WTC11 (cell line): ENCODE data around the gene ANKRD2. TPM values are rescaled to one million over a fixed set of nuclear protein-coding genes. Genes with fewer than 3 reads are reported as not detected.

Experiments
- ATAC-seq: fragments of 200-7000 bp; cut with Tn5 transposase; 2 replicates; pipeline ENCODE4 v1.10.0; 2021; ENCODE audit warnings: mild to moderate bottlenecking, moderate library complexity
- CTCF ChIA-PET: fragments of 300-600 bp; sonication (Branson Sonifier 250); formaldehyde crosslinking; loops from one replicate; lab custom pipeline; 2021; ENCODE audit warnings: antibody characterized with exemption; lab: Charles Lee
- POLR2A ChIA-PET: fragments of 350-600 bp; sonication (Branson Sonifier 250); formaldehyde crosslinking; loops from one replicate; lab custom pipeline; 2021; ENCODE audit warnings: antibody characterized with exemption; lab: Charles Lee
- DNase-seq: peaks from one replicate; pipeline ENCODE4 v3.0.0; 2021; ENCODE audit warnings: low spot score
- H3K27ac Mint-ChIP-seq: 2 replicates; pipeline ENCODE4 v1.8.0; 2021; ENCODE audit warnings: mixed read lengths
- H3K27me3 Mint-ChIP-seq: 2 replicates; pipeline ENCODE4 v1.8.0; 2021; ENCODE audit warnings: low read depth, mild to moderate bottlenecking, moderate library complexity, mixed read lengths
- H3K36me3 Mint-ChIP-seq: 2 replicates; pipeline ENCODE4 v1.8.0; 2021; ENCODE audit warnings: mixed read lengths
- H3K4me1 Mint-ChIP-seq: 2 replicates; pipeline ENCODE4 v1.8.0; 2022; ENCODE audit warnings: mixed read lengths
- H3K4me3 Mint-ChIP-seq: 2 replicates; pipeline ENCODE4 v1.8.0; 2021; ENCODE audit warnings: mild to moderate bottlenecking, moderate library complexity, mixed read lengths
- H3K9me3 Mint-ChIP-seq: 2 replicates; pipeline ENCODE4 v1.8.0; 2021; ENCODE audit warnings: mixed read lengths
- CREB1 ChIP-seq: sonication (generic); formaldehyde crosslinking; IDR thresholded peaks from 2 replicates; pipeline ENCODE4 v1.8.0; 2023; ENCODE audit warnings: mild to moderate bottlenecking, missing genetic modification reagents
- EMX1 ChIP-seq: fragments of 250-450 bp; sonication (Bioruptor Pico); IDR thresholded peaks from 2 replicates; pipeline ENCODE4 v1.8.0; 2021; ENCODE audit warnings: mild to moderate bottlenecking
- GABPB1 ChIP-seq: sonication (generic); formaldehyde crosslinking; IDR thresholded peaks from 2 replicates; pipeline ENCODE4 v1.8.1; 2023; ENCODE audit warnings: mild to moderate bottlenecking, missing genetic modification reagents
- IRF2 ChIP-seq: sonication (generic); formaldehyde crosslinking; IDR thresholded peaks from 2 replicates; pipeline ENCODE4 v1.8.0; 2022; ENCODE audit warnings: low read depth, missing genetic modification reagents, borderline replicate concordance
- JAZF1 ChIP-seq: fragments of 250-450 bp; sonication (Bioruptor Pico); IDR thresholded peaks from 2 replicates; pipeline ENCODE4 v1.9.0; 2021; ENCODE audit warnings: moderate library complexity, mild to moderate bottlenecking, inconsistent platforms
- NFE2L1 ChIP-seq: sonication (generic); formaldehyde crosslinking; IDR thresholded peaks from 2 replicates; pipeline ENCODE4 v1.8.1; 2023; ENCODE audit warnings: missing genetic modification reagents
- RORB ChIP-seq: fragments of 250-450 bp; sonication (Bioruptor Pico); IDR thresholded peaks from 2 replicates; pipeline ENCODE4 v1.9.0; 2021; ENCODE audit warnings: mild to moderate bottlenecking
- SMAD4 ChIP-seq: sonication (generic); formaldehyde crosslinking; IDR thresholded peaks from 2 replicates; pipeline ENCODE4 v1.8.0; 2022; ENCODE audit warnings: mild to moderate bottlenecking, missing genetic modification reagents
- ZNF317 ChIP-seq: sonication (generic); formaldehyde crosslinking; IDR thresholded peaks from 2 replicates; pipeline ENCODE4 v1.8.1; 2023; ENCODE audit warnings: low read depth, mild to moderate bottlenecking, moderate library complexity, missing genetic modification reagents, borderline replicate concordance
- ZNF423 ChIP-seq: fragments of 250-450 bp; sonication (Bioruptor Pico); IDR thresholded peaks from 2 replicates; pipeline ENCODE4 v2.1.2; 2022; ENCODE audit warnings: mild to moderate bottlenecking, moderate library complexity
- total RNA-seq: library from RNA; stranded (reverse); gene quantifications from 3 replicates; pipeline ENCODE4 v1.2.3, GENCODE V29; 2021
- TF ChIP-seq, protein P1 (sequence below): sonication (generic); formaldehyde crosslinking; IDR thresholded peaks from 2 replicates; pipeline ENCODE4 v1.8.1; 2023; ENCODE audit warnings: mild to moderate bottlenecking, missing genetic modification reagents, moderate library complexity
- TF ChIP-seq, protein P2 (sequence below): sonication (generic); formaldehyde crosslinking; conservative IDR thresholded peaks from 2 replicates; pipeline ENCODE4 v1.8.1; 2022; ENCODE audit warnings: mild to moderate bottlenecking, missing genetic modification reagents
- TF ChIP-seq, protein P3 (sequence below): fragments of 250-450 bp; sonication (Bioruptor Pico); IDR thresholded peaks from 2 replicates; pipeline ENCODE4 v1.9.0; 2021; ENCODE audit warnings: mild to moderate bottlenecking
- TF ChIP-seq, protein P4 (sequence below): fragments of 200-600 bp; IDR thresholded peaks from 2 replicates; pipeline ENCODE4 v1.8.0; 2022; ENCODE audit warnings: antibody characterized with exemption
- TF ChIP-seq, protein P5 (sequence below): sonication (generic); formaldehyde crosslinking; IDR thresholded peaks from 2 replicates; pipeline ENCODE4 v1.8.1; 2022; ENCODE audit warnings: mild to moderate bottlenecking, moderate library complexity, missing genetic modification reagents
- TF ChIP-seq, protein P6 (sequence below): sonication (generic); formaldehyde crosslinking; IDR thresholded peaks from 2 replicates; pipeline ENCODE4 v1.8.1; 2022; ENCODE audit warnings: mild to moderate bottlenecking, missing genetic modification reagents, moderate library complexity, borderline replicate concordance
- TF ChIP-seq, protein P7 (sequence below): sonication (generic); formaldehyde crosslinking; IDR thresholded peaks from 2 replicates; pipeline ENCODE4 v1.8.0; 2023; ENCODE audit warnings: mild to moderate bottlenecking, missing genetic modification reagents
- TF ChIP-seq, protein P8 (sequence below): sonication (generic); formaldehyde crosslinking; IDR thresholded peaks from 2 replicates; pipeline ENCODE4 v1.8.0; 2022; ENCODE audit warnings: missing genetic modification reagents

Gene ANKRD2
- total RNA-seq, 1 experiment from 2014 or later: not detected

DNA sequence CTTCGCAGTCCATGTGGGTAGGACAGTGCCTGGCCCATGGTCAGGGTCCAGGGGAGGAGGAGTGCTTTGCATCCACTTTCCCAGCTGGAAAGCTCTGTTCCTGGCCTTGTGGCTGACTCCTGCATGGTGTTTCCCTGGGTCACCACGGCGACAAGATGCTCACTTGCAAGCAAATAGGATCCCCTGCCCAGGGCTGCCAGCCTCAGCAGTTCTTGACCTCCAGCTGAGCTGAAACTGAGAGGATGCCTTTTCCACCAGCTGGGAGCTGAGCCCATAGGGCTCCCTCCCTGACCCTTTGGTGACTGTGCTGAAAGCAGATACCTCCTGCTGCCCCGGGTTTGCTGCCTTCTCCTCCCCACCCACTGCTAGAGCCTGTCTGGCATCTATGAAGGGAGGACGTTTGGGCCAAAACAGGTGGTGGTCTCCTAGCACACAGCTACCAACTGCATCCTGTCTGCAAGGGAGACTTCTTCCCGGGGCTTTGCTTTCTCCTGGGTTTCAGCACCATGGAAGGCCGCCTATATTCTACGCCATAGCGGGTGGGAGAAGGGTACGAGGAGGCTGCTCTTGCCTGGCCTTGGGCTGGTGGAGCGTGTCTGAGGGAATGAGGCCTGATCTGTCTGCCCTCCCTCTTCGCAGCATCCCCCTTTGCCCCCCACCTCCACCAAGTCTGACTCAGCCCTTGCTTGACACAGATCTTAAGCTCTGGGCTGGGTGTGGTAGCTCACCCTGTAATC, 39.5 kb upstream of the ANKRD2 start:
- Mint-ChIP-seq H3K27me3 (no peaks in the 10 kb centered on the region; the same call in 1 of the 2 replicates), H3K4me1 (peaks cover 12% of the 10 kb centered on the region)
- ATAC-seq: peak; percentile 42

DNA sequence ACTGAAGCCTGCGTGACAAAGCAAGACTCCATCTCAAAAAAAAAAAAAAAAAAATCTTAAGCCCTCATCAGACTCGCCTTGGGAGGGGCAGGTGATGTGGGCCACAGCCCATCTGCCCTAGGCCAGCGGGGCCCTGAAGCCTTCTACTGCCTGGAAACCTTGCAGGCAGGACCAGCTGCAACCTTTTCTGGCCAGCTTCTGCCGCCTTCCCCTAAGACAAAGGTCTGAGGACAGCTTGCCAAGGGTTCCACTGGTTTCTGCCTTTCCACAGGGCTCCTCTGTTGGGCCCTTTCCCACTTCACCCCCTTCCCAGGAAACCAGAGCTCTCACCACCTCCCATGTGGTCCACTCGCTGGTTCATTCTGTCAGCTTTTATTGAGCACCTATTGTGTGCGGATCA, 38.7 kb upstream of the ANKRD2 start:
- ATAC-seq: no peak
- no peak overlapping the region for H3K4me3 Mint-ChIP-seq
- no peaks in the 10 kb centered on the region; the same call in 1 of the 2 replicates for H3K27me3 Mint-ChIP-seq
- no peak for TF ChIP-seq EMX1 (CRISPR knock-in tag)
- TF ChIP-seq GABPB1 (CRISPR knock-in tag): no peak
- TF ChIP-seq, protein P1, sequence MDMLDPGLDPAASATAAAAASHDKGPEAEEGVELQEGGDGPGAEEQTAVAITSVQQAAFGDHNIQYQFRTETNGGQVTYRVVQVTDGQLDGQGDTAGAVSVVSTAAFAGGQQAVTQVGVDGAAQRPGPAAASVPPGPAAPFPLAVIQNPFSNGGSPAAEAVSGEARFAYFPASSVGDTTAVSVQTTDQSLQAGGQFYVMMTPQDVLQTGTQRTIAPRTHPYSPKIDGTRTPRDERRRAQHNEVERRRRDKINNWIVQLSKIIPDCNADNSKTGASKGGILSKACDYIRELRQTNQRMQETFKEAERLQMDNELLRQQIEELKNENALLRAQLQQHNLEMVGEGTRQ: no peak
- TF ChIP-seq, protein P2, sequence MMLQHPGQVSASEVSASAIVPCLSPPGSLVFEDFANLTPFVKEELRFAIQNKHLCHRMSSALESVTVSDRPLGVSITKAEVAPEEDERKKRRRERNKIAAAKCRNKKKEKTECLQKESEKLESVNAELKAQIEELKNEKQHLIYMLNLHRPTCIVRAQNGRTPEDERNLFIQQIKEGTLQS (CRISPR knock-in tag): no peak
- no peak for TF ChIP-seq RORB (CRISPR knock-in tag)
- TF ChIP-seq, protein P3, sequence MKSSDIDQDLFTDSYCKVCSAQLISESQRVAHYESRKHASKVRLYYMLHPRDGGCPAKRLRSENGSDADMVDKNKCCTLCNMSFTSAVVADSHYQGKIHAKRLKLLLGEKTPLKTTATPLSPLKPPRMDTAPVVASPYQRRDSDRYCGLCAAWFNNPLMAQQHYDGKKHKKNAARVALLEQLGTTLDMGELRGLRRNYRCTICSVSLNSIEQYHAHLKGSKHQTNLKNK (CRISPR knock-in tag): no peak
- no peak for TF ChIP-seq ZNF317
- no peak for TF ChIP-seq NFE2L1 (CRISPR knock-in tag)
- TF ChIP-seq, protein P4, sequence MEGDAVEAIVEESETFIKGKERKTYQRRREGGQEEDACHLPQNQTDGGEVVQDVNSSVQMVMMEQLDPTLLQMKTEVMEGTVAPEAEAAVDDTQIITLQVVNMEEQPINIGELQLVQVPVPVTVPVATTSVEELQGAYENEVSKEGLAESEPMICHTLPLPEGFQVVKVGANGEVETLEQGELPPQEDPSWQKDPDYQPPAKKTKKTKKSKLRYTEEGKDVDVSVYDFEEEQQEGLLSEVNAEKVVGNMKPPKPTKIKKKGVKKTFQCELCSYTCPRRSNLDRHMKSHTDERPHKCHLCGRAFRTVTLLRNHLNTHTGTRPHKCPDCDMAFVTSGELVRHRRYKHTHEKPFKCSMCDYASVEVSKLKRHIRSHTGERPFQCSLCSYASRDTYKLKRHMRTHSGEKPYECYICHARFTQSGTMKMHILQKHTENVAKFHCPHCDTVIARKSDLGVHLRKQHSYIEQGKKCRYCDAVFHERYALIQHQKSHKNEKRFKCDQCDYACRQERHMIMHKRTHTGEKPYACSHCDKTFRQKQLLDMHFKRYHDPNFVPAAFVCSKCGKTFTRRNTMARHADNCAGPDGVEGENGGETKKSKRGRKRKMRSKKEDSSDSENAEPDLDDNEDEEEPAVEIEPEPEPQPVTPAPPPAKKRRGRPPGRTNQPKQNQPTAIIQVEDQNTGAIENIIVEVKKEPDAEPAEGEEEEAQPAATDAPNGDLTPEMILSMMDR: no peak
- TF ChIP-seq, protein P5, sequence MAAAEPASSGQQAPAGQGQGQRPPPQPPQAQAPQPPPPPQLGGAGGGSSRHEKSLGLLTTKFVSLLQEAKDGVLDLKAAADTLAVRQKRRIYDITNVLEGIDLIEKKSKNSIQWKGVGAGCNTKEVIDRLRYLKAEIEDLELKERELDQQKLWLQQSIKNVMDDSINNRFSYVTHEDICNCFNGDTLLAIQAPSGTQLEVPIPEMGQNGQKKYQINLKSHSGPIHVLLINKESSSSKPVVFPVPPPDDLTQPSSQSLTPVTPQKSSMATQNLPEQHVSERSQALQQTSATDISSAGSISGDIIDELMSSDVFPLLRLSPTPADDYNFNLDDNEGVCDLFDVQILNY (CRISPR knock-in tag): no peak
- TF ChIP-seq CREB1 (CRISPR knock-in tag): no peak

More for the DNA sequence above, 39.5 kb upstream of the ANKRD2 start:
- ChIA-PET CTCF (interaction anchor here (1.0 to 5.9 kb wide), 13 partner anchors 11 to 79 kb away, joined by 3 to 177 read pairs (median 4); partner anchors contain the start of genes ANKRD2 and UBTD1), POLR2A (no interaction called here)
- Mint-ChIP-seq H3K36me3 (peaks cover 6% of the 10 kb centered on the region), H3K9me3 (peaks cover 4% of the 10 kb centered on the region), H3K4me3 (no peak overlapping the region), H3K27ac (peak overlapping the region; percentile 96)
- TF ChIP-seq IRF2 (CRISPR knock-in tag) (no peak), CREB1 (CRISPR knock-in tag) (no peak), ZNF423 (CRISPR knock-in tag) (peak; percentile 28; the same call in 1 of the 2 replicates), EMX1 (CRISPR knock-in tag) (no peak), JAZF1 (no peak), SMAD4 (CRISPR knock-in tag) (no peak)
- TF ChIP-seq, protein P6, sequence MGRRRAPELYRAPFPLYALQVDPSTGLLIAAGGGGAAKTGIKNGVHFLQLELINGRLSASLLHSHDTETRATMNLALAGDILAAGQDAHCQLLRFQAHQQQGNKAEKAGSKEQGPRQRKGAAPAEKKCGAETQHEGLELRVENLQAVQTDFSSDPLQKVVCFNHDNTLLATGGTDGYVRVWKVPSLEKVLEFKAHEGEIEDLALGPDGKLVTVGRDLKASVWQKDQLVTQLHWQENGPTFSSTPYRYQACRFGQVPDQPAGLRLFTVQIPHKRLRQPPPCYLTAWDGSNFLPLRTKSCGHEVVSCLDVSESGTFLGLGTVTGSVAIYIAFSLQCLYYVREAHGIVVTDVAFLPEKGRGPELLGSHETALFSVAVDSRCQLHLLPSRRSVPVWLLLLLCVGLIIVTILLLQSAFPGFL: no peak
- TF ChIP-seq, protein P7, sequence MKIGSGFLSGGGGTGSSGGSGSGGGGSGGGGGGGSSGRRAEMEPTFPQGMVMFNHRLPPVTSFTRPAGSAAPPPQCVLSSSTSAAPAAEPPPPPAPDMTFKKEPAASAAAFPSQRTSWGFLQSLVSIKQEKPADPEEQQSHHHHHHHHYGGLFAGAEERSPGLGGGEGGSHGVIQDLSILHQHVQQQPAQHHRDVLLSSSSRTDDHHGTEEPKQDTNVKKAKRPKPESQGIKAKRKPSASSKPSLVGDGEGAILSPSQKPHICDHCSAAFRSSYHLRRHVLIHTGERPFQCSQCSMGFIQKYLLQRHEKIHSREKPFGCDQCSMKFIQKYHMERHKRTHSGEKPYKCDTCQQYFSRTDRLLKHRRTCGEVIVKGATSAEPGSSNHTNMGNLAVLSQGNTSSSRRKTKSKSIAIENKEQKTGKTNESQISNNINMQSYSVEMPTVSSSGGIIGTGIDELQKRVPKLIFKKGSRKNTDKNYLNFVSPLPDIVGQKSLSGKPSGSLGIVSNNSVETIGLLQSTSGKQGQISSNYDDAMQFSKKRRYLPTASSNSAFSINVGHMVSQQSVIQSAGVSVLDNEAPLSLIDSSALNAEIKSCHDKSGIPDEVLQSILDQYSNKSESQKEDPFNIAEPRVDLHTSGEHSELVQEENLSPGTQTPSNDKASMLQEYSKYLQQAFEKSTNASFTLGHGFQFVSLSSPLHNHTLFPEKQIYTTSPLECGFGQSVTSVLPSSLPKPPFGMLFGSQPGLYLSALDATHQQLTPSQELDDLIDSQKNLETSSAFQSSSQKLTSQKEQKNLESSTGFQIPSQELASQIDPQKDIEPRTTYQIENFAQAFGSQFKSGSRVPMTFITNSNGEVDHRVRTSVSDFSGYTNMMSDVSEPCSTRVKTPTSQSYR (CRISPR knock-in tag): no peak
- TF ChIP-seq, protein P5 (CRISPR knock-in tag): no peak
- TF ChIP-seq, protein P8, sequence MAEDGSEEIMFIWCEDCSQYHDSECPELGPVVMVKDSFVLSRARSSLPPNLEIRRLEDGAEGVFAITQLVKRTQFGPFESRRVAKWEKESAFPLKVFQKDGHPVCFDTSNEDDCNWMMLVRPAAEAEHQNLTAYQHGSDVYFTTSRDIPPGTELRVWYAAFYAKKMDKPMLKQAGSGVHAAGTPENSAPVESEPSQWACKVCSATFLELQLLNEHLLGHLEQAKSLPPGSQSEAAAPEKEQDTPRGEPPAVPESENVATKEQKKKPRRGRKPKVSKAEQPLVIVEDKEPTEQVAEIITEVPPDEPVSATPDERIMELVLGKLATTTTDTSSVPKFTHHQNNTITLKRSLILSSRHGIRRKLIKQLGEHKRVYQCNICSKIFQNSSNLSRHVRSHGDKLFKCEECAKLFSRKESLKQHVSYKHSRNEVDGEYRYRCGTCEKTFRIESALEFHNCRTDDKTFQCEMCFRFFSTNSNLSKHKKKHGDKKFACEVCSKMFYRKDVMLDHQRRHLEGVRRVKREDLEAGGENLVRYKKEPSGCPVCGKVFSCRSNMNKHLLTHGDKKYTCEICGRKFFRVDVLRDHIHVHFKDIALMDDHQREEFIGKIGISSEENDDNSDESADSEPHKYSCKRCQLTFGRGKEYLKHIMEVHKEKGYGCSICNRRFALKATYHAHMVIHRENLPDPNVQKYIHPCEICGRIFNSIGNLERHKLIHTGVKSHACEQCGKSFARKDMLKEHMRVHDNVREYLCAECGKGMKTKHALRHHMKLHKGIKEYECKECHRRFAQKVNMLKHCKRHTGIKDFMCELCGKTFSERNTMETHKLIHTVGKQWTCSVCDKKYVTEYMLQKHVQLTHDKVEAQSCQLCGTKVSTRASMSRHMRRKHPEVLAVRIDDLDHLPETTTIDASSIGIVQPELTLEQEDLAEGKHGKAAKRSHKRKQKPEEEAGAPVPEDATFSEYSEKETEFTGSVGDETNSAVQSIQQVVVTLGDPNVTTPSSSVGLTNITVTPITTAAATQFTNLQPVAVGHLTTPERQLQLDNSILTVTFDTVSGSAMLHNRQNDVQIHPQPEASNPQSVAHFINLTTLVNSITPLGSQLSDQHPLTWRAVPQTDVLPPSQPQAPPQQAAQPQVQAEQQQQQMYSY (CRISPR knock-in tag): peak; percentile 69
- peak; percentile 67 for DNase-seq

More for the DNA sequence above, 38.7 kb upstream of the ANKRD2 start:
- peaks cover 6% of the 10 kb centered on the region for H3K36me3 Mint-ChIP-seq
- no peak for DNase-seq
- peaks cover 4% of the 10 kb centered on the region for H3K9me3 Mint-ChIP-seq
- POLR2A ChIA-PET: no interaction called here
- CTCF ChIA-PET: interaction anchor here (0.6 to 5.9 kb wide), 28 partner anchors 8 to 115 kb away, joined by 3 to 177 read pairs (median 6); partner anchors contain the start of genes ANKRD2 and UBTD1
- no peak overlapping the region for H3K27ac Mint-ChIP-seq
- peaks cover 12% of the 10 kb centered on the region for H3K4me1 Mint-ChIP-seq
